Thyroid gland (tissue), 4 donors: Measurements from ENCODE around the gene MIB2. TPM values are rescaled to one million over a fixed set of nuclear protein-coding genes. Genes with fewer than 3 reads are reported as not detected.

ENCODE experiments used
- DNase-seq, 2 donors: peaks; one replicate each; pipeline ENCODE4 v3.0.0-alpha.2; 2019
- H3K27ac ChIP-seq, 3 donors: fragments of 200-600 bp; sonication (generic); 1 replicate in 2 of 3; 2 replicates in 1 of 3; pipeline ENCODE4 v1.5.1; 2016 to 2019; ENCODE audit warnings: mild to moderate bottlenecking in 1 of 3, moderate library complexity in 1 of 3
- H3K27me3 ChIP-seq: fragments of 200-600 bp; sonication (generic); one replicate; pipeline ENCODE4 v1.5.1; 2019
- H3K36me3 ChIP-seq, 2 donors: fragments of 200-600 bp; sonication (generic); one replicate each; pipeline ENCODE4 v1.5.1; 2016 to 2019
- H3K4me1 ChIP-seq, 2 donors: fragments of 200-600 bp; sonication (generic); one replicate each; pipeline ENCODE4 v1.5.1; 2017 to 2019
- H3K4me3 ChIP-seq, 3 donors: fragments of 200-600 bp; sonication (generic); replicated peaks in 1 of 3; 1 replicate in 2 of 3; 2 replicates in 1 of 3; pipeline ENCODE4 v1.5.1; 2016; ENCODE audit warnings: mild to moderate bottlenecking in 1 of 3
- H3K9me3 ChIP-seq: fragments of 200-600 bp; sonication (generic); one replicate; pipeline ENCODE4 v1.5.1; 2017
- CTCF ChIP-seq, 6 experiments: fragments of 200-600 bp in 3 of 6; fragments of 450-650 bp in 3 of 6; sonication (generic) in 3 of 6; IDR thresholded peaks; one replicate each; pipeline ENCODE4 v1.5.1; 2016 to 2019; ENCODE audit warnings: antibody characterized with exemption in 6 of 6, mild to moderate bottlenecking in 2 of 6, inconsistent platforms in 1 of 6, moderate library complexity in 1 of 6
- POLR2A ChIP-seq, 2 donors: fragments of 450-650 bp; IDR thresholded peaks; one replicate each; pipeline ENCODE4 v1.6.1; 2017; ENCODE audit warnings: antibody characterized with exemption in 2 of 2, mild to moderate bottlenecking in 2 of 2, moderate library complexity in 1 of 2
- WGBS, 2 donors: methylation state at CpG; one replicate each; pipeline ENCODE4 v1.1.5; 2017; 5-methylcytosine and 5-hydroxymethylcytosine counted together
- intact Hi-C: fragments of 100-400 bp; cut with DNase I; formaldehyde crosslinking; loops from one replicate; pipeline ENCODE4 v1.15.1; 2023
- total RNA-seq, 4 donors: library from RNA; depleted of rRNA; stranded (reverse); fragments of >200 nt; gene quantifications; one replicate each; pipeline ENCODE4 v1.2.3, GENCODE V29; 2016

The MIB2 gene
- total RNA-seq, 4 donors from 2014 or later, result 54.6 to 110 (median 86.4) TPM

GRCh38 chr1:1664941-1665814, 49.9 kb downstream of the MIB2 start:
- no peak for TF ChIP-seq POLR2A (IDR thresholded peaks at IDR 0.05)
- TF ChIP-seq CTCF (IDR thresholded peaks at IDR 0.05), result no peak
- Histone ChIP-seq H3K27me3 (no peaks in the 10 kb centered on the region), H3K4me1 (no peaks in the 10 kb centered on the region), H3K9me3 (no peaks in the 10 kb centered on the region), H3K36me3 (peaks cover 28 to 44% of the 10 kb centered on the region in 2 donors), H3K4me3 (no peak overlapping the region), H3K27ac (no peak overlapping the region)
- intact Hi-C loops, result no loop called here
- WGBS, 2 donors, result 89 to 96% methylated on average over 17 to 22 of the region's 27 CpGs
- DNase-seq, result no peak

GRCh38 chr1:1665815-1666251, 50.5 kb downstream of the MIB2 start:
- Histone ChIP-seq H3K4me1 (no peaks in the 10 kb centered on the region), H3K4me3 (no peak overlapping the region), H3K27ac (no peak overlapping the region), H3K36me3 (peaks cover 28 to 46% of the 10 kb centered on the region in 2 donors), H3K27me3 (no peaks in the 10 kb centered on the region), H3K9me3 (no peaks in the 10 kb centered on the region)
- no peak for DNase-seq
- TF ChIP-seq POLR2A (IDR thresholded peaks at IDR 0.05) (no peak), CTCF (IDR thresholded peaks at IDR 0.05) (peak in 3 of 6 experiments; percentile 8 to 39 (median 13))
- WGBS, 2 donors, result 82 to 96% methylated on average over 3 to 18 of the region's 25 CpGs
- intact Hi-C loops, result no loop called here

- TF ChIP-seq POLR2A (IDR thresholded peaks at IDR 0.05), result no peak
- no peak for TF ChIP-seq CTCF (IDR thresholded peaks at IDR 0.05)
- DNase-seq, result no peak
- Histone ChIP-seq H3K4me1 (no peaks in the 10 kb centered on the region), H3K9me3 (no peaks in the 10 kb centered on the region), H3K27ac (no peak overlapping the region), H3K27me3 (no peaks in the 10 kb centered on the region), H3K36me3 (peaks cover 28 to 53% of the 10 kb centered on the region in 2 donors), H3K4me3 (no peak overlapping the region)
- 95 to 97% methylated on average over 11 to 14 of the region's 15 CpGs for WGBS, 2 donors
- intact Hi-C loops, result no loop called here
Observed at GRCh38 chr1:1666526-1666925, 51.2 kb downstream of the MIB2 start.

GRCh38 chr1:1669468-1670440, 54.5 kb downstream of the MIB2 start:
- intact Hi-C loops, result no loop called here
- DNase-seq, result no peak
- TF ChIP-seq POLR2A (IDR thresholded peaks at IDR 0.05) (no peak), CTCF (IDR thresholded peaks at IDR 0.05) (no peak)
- no peaks in the 10 kb centered on the region for H3K9me3 ChIP-seq
- H3K36me3 ChIP-seq, result peaks cover 28 to 66% of the 10 kb centered on the region in 2 donors
- no peaks in the 10 kb centered on the region for H3K27me3 ChIP-seq
- no peak overlapping the region for H3K4me3 ChIP-seq
- H3K4me1 ChIP-seq, result no peaks in the 10 kb centered on the region
- H3K27ac ChIP-seq, result no peak overlapping the region
- WGBS, 2 donors, result 90 to 93% methylated on average over 41 to 43 of the region's 43 CpGs
